Suprapubic skin (tissue), 4 donors: ENCODE measurements around the gene AOX1. TPM values are rescaled to one million over a fixed set of nuclear protein-coding genes. Genes with fewer than 3 reads are reported as not detected.

Experiments used
- DNase-seq, 2 donors: peaks; one replicate each; pipeline ENCODE4 v3.0.0-alpha.2; 2019; ENCODE audit warnings: low spot score in 2 of 2
- H3K27ac ChIP-seq: fragments of 200-600 bp; sonication (generic); one replicate; pipeline ENCODE4 v1.5.1; 2019
- H3K27me3 ChIP-seq: fragments of 200-600 bp; sonication (generic); one replicate; pipeline ENCODE4 v1.5.1; 2019
- H3K36me3 ChIP-seq: fragments of 200-600 bp; sonication (generic); one replicate; pipeline ENCODE4 v1.5.1; 2019
- H3K4me1 ChIP-seq: fragments of 200-600 bp; sonication (generic); one replicate; pipeline ENCODE4 v1.5.1; 2019
- H3K4me3 ChIP-seq: fragments of 200-600 bp; sonication (generic); one replicate; pipeline ENCODE4 v1.5.1; 2019; ENCODE audit warnings: mild to moderate bottlenecking
- H3K9me3 ChIP-seq: fragments of 200-600 bp; sonication (generic); one replicate; pipeline ENCODE4 v1.5.1; 2019
- EP300 ChIP-seq: sonication (generic); formaldehyde crosslinking; IDR thresholded peaks from one replicate; pipeline ENCODE4 v1.6.1; 2017; ENCODE audit warnings: antibody characterized with exemption
- POLR2A ChIP-seq, 2 donors: fragments of 450-650 bp; IDR thresholded peaks; one replicate each; pipeline ENCODE4 v1.6.1; 2017; ENCODE audit warnings: antibody characterized with exemption in 2 of 2, mild to moderate bottlenecking in 2 of 2, moderate library complexity in 2 of 2
- POLR2AphosphoS5 ChIP-seq, 3 donors: sonication (generic); formaldehyde crosslinking; IDR thresholded peaks; one replicate each; pipeline ENCODE4 v1.6.1; 2017; ENCODE audit warnings: antibody characterized with exemption in 3 of 3
- WGBS: methylation state at CpG from one replicate; pipeline ENCODE4 v1.1.5; 2018; 5-methylcytosine and 5-hydroxymethylcytosine counted together
- total RNA-seq, 4 donors: library from RNA; depleted of rRNA; stranded (reverse); fragments of >200 nt; gene quantifications; one replicate each; pipeline ENCODE4 v1.1.0, GENCODE V29; 2016
- TF ChIP-seq, protein P1 (sequence below), 2 donors: fragments of 200-600 bp in 1 of 2; fragments of 450-650 bp in 1 of 2; sonication (generic) in 1 of 2; IDR thresholded peaks; one replicate each; pipeline ENCODE4 v1.5.1; 2016 to 2019; ENCODE audit warnings: antibody characterized with exemption in 2 of 2, mild to moderate bottlenecking in 1 of 2, moderate library complexity in 1 of 2

Gene AOX1
- total RNA-seq, 4 donors from 2014 or later, result 20.1 to 46.9 (median 30.4) TPM

DNA sequence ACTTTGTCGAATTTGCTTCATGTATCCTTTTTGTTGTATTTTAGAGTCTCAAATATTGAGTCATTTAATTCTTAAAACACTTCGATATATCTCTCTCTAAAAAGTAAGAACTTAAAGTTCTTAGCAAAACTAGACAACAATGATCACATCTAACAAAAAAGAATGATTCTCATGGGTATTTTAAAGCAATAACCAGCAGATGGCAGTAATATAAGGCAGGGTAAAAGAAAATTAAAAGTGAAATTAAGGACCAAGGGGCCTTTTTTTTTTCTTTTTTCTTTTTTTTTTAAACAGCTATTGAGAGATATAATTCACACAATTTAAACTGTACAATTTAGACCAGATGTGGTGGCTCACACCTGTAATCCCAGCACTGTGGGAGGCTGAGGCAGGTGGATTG, 9.9 kb upstream of the AOX1 start:
- H3K4me3 ChIP-seq, result no peak overlapping the region
- 94% methylated on average over 2 of the region's 2 CpGs for WGBS

DNA sequence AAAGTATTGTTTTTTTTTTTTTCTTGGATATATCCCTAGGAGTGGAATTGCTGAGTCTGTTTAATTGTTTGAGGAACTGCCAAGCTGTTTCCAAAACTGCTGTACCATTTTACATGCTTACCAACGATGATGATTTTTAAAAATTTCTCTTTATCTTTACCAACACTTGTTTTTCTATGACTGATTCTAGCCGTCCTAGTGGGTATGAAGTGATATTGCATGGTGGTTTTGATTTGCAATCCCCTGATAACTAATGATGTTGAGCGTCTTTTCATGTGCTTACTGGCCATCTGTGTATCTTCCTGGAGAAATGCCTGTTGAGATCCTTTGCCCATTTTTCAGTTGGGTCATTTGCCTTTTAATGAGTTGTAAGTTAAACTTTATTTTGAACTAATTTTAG, 8.8 kb upstream of the AOX1 start:
- H3K36me3 ChIP-seq, result no peaks in the 10 kb centered on the region
- no peaks in the 10 kb centered on the region for H3K27me3 ChIP-seq
- no peak for DNase-seq
- no peak overlapping the region for H3K27ac ChIP-seq
- no peaks in the 10 kb centered on the region for H3K9me3 ChIP-seq
- TF ChIP-seq, protein P1, sequence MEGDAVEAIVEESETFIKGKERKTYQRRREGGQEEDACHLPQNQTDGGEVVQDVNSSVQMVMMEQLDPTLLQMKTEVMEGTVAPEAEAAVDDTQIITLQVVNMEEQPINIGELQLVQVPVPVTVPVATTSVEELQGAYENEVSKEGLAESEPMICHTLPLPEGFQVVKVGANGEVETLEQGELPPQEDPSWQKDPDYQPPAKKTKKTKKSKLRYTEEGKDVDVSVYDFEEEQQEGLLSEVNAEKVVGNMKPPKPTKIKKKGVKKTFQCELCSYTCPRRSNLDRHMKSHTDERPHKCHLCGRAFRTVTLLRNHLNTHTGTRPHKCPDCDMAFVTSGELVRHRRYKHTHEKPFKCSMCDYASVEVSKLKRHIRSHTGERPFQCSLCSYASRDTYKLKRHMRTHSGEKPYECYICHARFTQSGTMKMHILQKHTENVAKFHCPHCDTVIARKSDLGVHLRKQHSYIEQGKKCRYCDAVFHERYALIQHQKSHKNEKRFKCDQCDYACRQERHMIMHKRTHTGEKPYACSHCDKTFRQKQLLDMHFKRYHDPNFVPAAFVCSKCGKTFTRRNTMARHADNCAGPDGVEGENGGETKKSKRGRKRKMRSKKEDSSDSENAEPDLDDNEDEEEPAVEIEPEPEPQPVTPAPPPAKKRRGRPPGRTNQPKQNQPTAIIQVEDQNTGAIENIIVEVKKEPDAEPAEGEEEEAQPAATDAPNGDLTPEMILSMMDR (IDR thresholded peaks at IDR 0.05), result no peak
- 90% methylated on average over 3 of the region's 3 CpGs for WGBS
- no peak overlapping the region for H3K4me3 ChIP-seq
- H3K4me1 ChIP-seq, result no peaks in the 10 kb centered on the region

More for the DNA sequence above, 9.9 kb upstream of the AOX1 start:
- Histone ChIP-seq H3K36me3 (no peaks in the 10 kb centered on the region), H3K9me3 (no peaks in the 10 kb centered on the region), H3K4me1 (no peaks in the 10 kb centered on the region), H3K27ac (no peak overlapping the region), H3K27me3 (no peaks in the 10 kb centered on the region)
- TF ChIP-seq, protein P1 (IDR thresholded peaks at IDR 0.05), result peak in 1 of 2 donors; percentile 14
- TF ChIP-seq POLR2AphosphoS5 (IDR thresholded peaks at IDR 0.05), result no peak
- DNase-seq, result no peak

DNA sequence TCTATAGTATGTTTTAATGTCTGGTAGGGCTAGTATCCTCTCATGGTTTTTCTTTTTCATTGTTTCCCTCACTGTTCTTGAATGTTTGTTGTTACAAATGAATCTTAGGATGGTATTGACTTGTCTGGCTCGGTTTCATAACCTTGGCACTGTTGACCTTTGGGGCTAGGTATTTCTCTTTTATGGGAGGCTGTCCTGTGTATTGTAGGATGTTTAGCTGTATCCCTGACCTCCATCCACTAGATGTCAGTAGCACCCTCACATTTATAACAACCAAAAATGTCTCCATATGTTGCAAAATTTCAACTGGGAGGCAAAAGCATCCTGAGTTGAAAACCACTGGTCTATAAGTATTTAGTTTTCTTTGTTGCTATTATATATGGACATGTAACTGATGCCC, 7.0 kb upstream of the AOX1 start:
- no peak overlapping the region for H3K27ac ChIP-seq
- 76% methylated on average over 1 of the region's 1 CpG for WGBS
- no peaks in the 10 kb centered on the region for H3K9me3 ChIP-seq
- H3K4me3 ChIP-seq, result no peak overlapping the region
- DNase-seq, result no peak
- no peaks in the 10 kb centered on the region for H3K4me1 ChIP-seq
- TF ChIP-seq POLR2AphosphoS5 (IDR thresholded peaks at IDR 0.05), result no peak
- TF ChIP-seq, protein P1 (IDR thresholded peaks at IDR 0.05), result peak in 1 of 2 donors; percentile 34
- no peaks in the 10 kb centered on the region for H3K36me3 ChIP-seq
- H3K27me3 ChIP-seq, result no peaks in the 10 kb centered on the region

DNA sequence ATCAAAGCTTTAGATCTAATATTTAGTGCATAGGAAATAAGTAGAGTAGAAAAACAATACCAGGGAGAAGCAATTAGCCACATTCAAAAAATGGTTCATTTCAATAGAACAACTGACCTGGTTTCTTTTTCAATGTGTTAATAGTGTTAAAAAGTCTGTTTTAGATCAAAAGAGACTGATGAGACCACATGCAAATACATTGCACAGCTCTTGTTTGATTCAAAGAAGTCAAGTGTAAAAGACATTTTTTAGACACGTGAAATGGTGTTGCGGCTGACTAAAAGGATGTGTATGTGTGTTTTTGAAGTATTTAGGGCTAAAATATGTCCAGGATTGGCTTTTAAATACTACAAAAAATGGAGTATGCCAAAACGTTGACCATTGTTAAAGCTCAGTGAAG, 1.2 kb upstream of the AOX1 start:
- Histone ChIP-seq H3K9me3 (no peaks in the 10 kb centered on the region), H3K27me3 (no peaks in the 10 kb centered on the region), H3K4me1 (peaks cover 12% of the 10 kb centered on the region), H3K27ac (no peak overlapping the region), H3K4me3 (no peak overlapping the region), H3K36me3 (no peaks in the 10 kb centered on the region)
- TF ChIP-seq POLR2AphosphoS5 (IDR thresholded peaks at IDR 0.05) (no peak), POLR2A (IDR thresholded peaks at IDR 0.05) (no peak), EP300 (no peak)
- TF ChIP-seq, protein P1 (IDR thresholded peaks at IDR 0.05), result no peak
- WGBS, result 85% methylated on average over 3 of the region's 3 CpGs
- no peak for DNase-seq

DNA sequence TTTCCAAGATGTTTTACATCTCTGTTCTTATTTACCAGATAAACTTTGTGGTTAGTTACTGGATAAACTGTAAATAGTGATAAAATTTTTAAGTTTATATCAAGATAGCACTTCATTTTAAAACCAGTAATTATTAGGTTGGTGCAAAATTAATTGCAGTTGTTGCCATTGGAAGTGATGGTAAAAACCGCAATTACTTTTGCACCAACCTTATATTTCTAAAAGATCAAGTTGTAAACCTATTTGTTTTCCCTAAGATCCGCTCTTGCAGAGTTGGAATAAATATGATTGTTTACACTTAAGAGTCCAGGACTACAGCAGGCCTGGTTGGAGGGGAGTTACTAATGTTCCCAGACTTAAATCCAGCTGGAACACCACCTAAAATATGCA, 479 bp upstream of the AOX1 start:
- peak overlapping the region; percentile 53 for H3K4me3 ChIP-seq
- H3K9me3 ChIP-seq, result no peaks in the 10 kb centered on the region
- H3K4me1 ChIP-seq, result peaks cover 13% of the 10 kb centered on the region
- H3K36me3 ChIP-seq, result no peaks in the 10 kb centered on the region
- WGBS, result 17% methylated on average over 2 of the region's 2 CpGs
- no peak for TF ChIP-seq POLR2A (IDR thresholded peaks at IDR 0.05)
- TF ChIP-seq EP300, result no peak
- TF ChIP-seq, protein P1 (IDR thresholded peaks at IDR 0.05), result no peak
- no peak for TF ChIP-seq POLR2AphosphoS5 (IDR thresholded peaks at IDR 0.05)
- no peak overlapping the region for H3K27ac ChIP-seq
- DNase-seq, result no peak
- no peaks in the 10 kb centered on the region for H3K27me3 ChIP-seq
